CD4-positive, alpha-beta T cell (primary cell): Measurements from ENCODE around the gene PLCL2. TPM values are rescaled to one million over a fixed set of nuclear protein-coding genes. Genes with fewer than 3 reads are reported as not detected.

ENCODE experiments used
- ATAC-seq: fragments of 200-7000 bp; cut with Tn5 transposase; one replicate; pipeline ENCODE4 v1.10.0; 2022; ENCODE audit warnings: mild to moderate bottlenecking; ENCODE audit not compliant: poor library complexity
- CTCF ChIA-PET: fragments of 350-600 bp; sonication (Branson Sonifier 250); formaldehyde crosslinking; loops from one replicate; lab custom pipeline; 2021; ENCODE audit warnings: antibody characterized with exemption, inconsistent platforms; lab: Charles Lee
- POLR2A ChIA-PET: fragments of 350-600 bp; sonication (Branson Sonifier 250); formaldehyde crosslinking; loops from one replicate; lab custom pipeline; 2021; ENCODE audit warnings: antibody characterized with exemption, inconsistent platforms; lab: Charles Lee
- DNase-seq, 14 experiments: peaks; one replicate each; pipeline ENCODE4 v3.0.0-alpha.2; 2013 to 2020; ENCODE audit warnings: mixed read lengths in 2 of 14
- H3K27ac ChIP-seq, 2 donors: one replicate each; pipeline versions ENCODE4 v1.5.1 to v1.7.0; 2013; ENCODE audit warnings: low read length in 2 of 2, low read depth in 1 of 2, mild to moderate bottlenecking in 1 of 2
- H3K27me3 ChIP-seq, 2 experiments: 1 replicate in 1 of 2; 2 replicates in 1 of 2; pipeline versions ENCODE4 v1.6.1 to v1.7.0; 2013; ENCODE audit warnings: low read length in 2 of 2, control low read depth in 1 of 2, mild to moderate bottlenecking in 1 of 2, moderate library complexity in 1 of 2; ENCODE audit not compliant: insufficient read depth in 2 of 2, control insufficient read depth in 1 of 2
- H3K36me3 ChIP-seq: one replicate; pipeline ENCODE4 v1.6.1; 2013; ENCODE audit warnings: low read length, control low read depth; ENCODE audit not compliant: insufficient read depth
- H3K4me1 ChIP-seq: one replicate; pipeline ENCODE4 v1.6.1; 2013; ENCODE audit warnings: low read length, control low read depth; ENCODE audit not compliant: insufficient read depth
- H3K4me3 ChIP-seq: one replicate; pipeline ENCODE4 v1.5.1; 2013; ENCODE audit warnings: mild to moderate bottlenecking, low read length, moderate library complexity
- H3K9me3 ChIP-seq, 2 experiments: 1 replicate in 1 of 2; 2 replicates in 1 of 2; pipeline versions ENCODE4 v1.6.1 to v1.7.0; 2013; ENCODE audit warnings: low read length in 2 of 2, mild to moderate bottlenecking in 2 of 2, control low read depth in 1 of 2, moderate library complexity in 1 of 2; ENCODE audit not compliant: control insufficient read depth in 1 of 2, insufficient read depth in 1 of 2
- H3K27ac Mint-ChIP-seq: one replicate; pipeline ENCODE4 v1.8.0; 2020; ENCODE audit warnings: mixed read lengths
- H3K27me3 Mint-ChIP-seq: one replicate; pipeline ENCODE4 v1.8.0; 2021; ENCODE audit warnings: mixed read lengths
- H3K36me3 Mint-ChIP-seq: one replicate; pipeline ENCODE4 v1.8.0; 2021; ENCODE audit warnings: low read depth, mixed read lengths
- H3K4me1 Mint-ChIP-seq: one replicate; pipeline ENCODE4 v1.8.0; 2021; ENCODE audit warnings: low read depth, mixed read lengths
- H3K4me3 Mint-ChIP-seq: one replicate; pipeline ENCODE4 v1.8.0; 2020; ENCODE audit warnings: mild to moderate bottlenecking, mixed read lengths
- H3K9me3 Mint-ChIP-seq: one replicate; pipeline ENCODE4 v1.8.0; 2020; ENCODE audit warnings: mixed read lengths
- CTCF ChIP-seq: fragments of 200-600 bp; IDR thresholded peaks from one replicate; pipeline ENCODE4 v1.8.0; 2022; ENCODE audit warnings: antibody characterized with exemption, mild to moderate bottlenecking
- intact Hi-C, 2 experiments: fragments of 100-400 bp; cut with DNase I in 1 of 2; cut with micrococcal nuclease in 1 of 2; formaldehyde crosslinking; loops; one replicate each; pipeline versions ENCODE4 v1.15.1 to v1.9.0; 2023 to 2025; cut with DNase I, micrococcal nuclease
- total RNA-seq, 174 experiments: library from RNA in 2 of 174; stranded (reverse) in 2 of 174; gene quantifications; one replicate each; pipeline ENCODE4 v1.2.3 and lab custom pipeline; 2021 to 2026

PLCL2 gene
- total RNA-seq, 2 experiments from 2014 or later: 35.1 to 36.3 TPM

DNA sequence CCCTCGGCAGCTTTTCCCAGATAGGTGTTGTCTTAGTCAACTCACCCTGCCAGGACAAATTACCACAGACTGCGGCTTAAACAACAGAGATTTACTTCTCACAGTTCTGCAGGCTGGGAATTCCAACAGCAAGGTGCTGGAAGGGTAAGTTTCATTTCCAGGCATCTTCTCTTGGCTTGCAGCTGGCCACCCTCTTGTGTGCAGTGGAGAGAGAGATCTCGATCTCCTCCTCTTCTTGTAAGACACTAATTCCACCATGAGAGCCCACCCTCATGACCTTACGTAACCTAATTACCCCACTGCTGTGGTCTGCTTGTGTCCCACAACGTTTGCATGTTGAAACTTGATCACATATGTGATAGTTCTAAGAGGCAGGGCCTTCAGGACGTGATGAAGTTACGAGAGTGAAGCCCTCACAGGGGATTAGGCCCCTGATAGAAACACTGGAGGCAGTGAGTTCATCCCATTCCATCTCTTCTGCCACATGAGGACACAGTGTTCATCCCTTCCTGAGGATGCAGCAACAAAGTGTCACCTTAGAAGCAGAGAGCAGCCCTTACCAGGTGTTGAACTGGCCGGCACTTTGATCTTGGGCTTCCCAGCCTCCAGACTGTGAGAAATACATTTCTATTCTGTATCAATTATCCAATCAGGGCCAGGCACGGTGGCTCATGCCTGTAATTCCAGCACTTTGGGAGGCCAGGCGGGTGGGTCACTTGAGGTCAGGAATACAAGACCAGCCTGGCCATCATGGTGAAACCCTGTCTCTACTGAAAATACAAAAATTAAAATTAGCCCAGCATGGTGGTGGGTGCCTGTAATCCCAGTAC, 247.7 kb downstream of the PLCL2 start:
- H3K36me3 ChIP-seq: no peaks in the 10 kb centered on the region

DNA sequence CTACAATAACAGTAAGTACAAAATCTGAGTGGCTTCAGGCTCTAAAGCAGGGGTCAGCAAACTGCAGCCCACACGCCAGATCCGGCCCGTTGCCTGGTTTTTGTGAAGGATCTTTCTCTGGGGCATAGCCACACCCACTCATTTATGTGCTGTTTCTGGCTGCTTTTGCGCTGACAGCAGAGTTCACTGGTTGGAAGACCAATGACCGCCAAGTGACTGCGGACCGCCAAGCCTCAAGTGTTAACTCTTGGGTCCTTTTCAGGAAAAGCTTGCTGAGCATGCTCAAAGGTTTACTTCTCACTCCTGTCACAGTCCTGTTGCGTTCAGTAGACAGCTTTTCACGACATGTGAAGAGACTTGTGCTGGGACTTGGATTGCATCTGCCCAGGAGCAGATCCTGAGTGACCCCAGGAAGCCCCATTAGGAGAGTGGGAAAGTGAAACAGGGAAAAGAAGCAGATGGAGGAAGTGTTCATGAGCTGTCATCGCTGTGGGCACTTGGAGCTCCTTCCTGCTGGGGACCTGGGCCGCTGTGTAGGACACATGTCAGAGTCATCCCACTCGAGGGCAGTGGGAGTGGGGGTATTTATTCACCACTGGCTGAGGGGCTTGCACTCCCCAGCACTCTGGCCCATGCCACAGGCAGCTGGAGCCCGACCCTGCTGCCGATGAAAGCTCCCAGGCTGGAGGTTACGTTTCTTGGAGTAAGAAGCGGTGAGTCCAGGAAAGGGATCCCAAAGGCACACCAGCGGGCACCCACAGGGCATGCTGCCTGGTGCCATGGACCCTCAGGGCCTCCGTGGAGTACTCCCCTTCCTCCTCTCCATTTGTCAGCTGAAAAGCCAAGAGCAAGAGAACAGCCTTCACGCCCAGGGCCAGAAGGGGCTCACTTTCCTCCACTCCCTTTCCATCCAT, 249.1 kb downstream of the PLCL2 start:
- no peaks in the 10 kb centered on the region for H3K27me3 ChIP-seq
- H3K27ac Mint-ChIP-seq: no peak overlapping the region
- H3K4me1 ChIP-seq: no peaks in the 10 kb centered on the region
- peaks cover 0 to 15% of the 10 kb centered on the region in 2 experiments for H3K9me3 ChIP-seq
- POLR2A ChIA-PET: no interaction called here
- H3K36me3 Mint-ChIP-seq: no peaks in the 10 kb centered on the region
- H3K9me3 Mint-ChIP-seq: no peaks in the 10 kb centered on the region
- ATAC-seq: no peak
- intact Hi-C loops: no loop called here
- H3K4me3 Mint-ChIP-seq: no peak overlapping the region
- H3K27me3 Mint-ChIP-seq: no peaks in the 10 kb centered on the region
- no peak for DNase-seq
- CTCF ChIA-PET: interaction anchor here (0.7 kb wide), 1 partner anchor 27 kb away, joined by 3 read pairs; no protein-coding TSS in a partner anchor
- TF ChIP-seq CTCF: no peak
- H3K4me3 ChIP-seq: no peak overlapping the region
- no peaks in the 10 kb centered on the region for H3K36me3 ChIP-seq
- no peak overlapping the region for H3K27ac ChIP-seq
- no peaks in the 10 kb centered on the region for H3K4me1 Mint-ChIP-seq

More for the DNA sequence above, 247.7 kb downstream of the PLCL2 start:
- peaks cover 0 to 16% of the 10 kb centered on the region in 2 experiments for H3K9me3 ChIP-seq
- Mint-ChIP-seq H3K4me1 (no peaks in the 10 kb centered on the region), H3K4me3 (no peak overlapping the region), H3K36me3 (no peaks in the 10 kb centered on the region), H3K27ac (no peak overlapping the region), H3K9me3 (no peaks in the 10 kb centered on the region), H3K27me3 (no peaks in the 10 kb centered on the region)
- POLR2A ChIA-PET: no interaction called here
- DNase-seq (no peak), ATAC-seq (no peak)
- intact Hi-C loops: no loop called here
- TF ChIP-seq CTCF: no peak
- CTCF ChIA-PET: no interaction called here
- no peaks in the 10 kb centered on the region for H3K27me3 ChIP-seq
- no peak overlapping the region for H3K27ac ChIP-seq
- no peaks in the 10 kb centered on the region for H3K4me1 ChIP-seq
- H3K4me3 ChIP-seq: no peak overlapping the region

DNA sequence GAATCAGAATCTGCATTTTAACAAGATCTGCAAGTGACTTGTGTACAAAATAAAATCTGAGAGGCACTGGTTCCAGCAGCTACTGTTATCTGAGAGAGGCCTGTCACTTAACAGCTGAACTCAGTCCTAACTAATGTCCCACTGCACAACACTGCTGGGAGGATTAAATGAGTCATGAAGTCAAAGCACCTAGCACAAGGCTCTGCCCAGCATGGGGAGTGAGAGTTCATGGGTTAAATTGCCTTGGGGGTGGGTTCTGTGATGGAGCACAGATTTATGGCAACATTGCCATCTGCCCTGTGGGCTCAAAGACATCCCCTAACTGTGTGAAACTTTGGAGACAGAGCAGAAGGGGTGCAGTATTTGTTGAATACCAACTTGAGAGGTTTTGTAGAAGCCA, 250.9 kb downstream of the PLCL2 start:
- Mint-ChIP-seq H3K4me3 (no peak overlapping the region), H3K36me3 (no peaks in the 10 kb centered on the region), H3K9me3 (no peaks in the 10 kb centered on the region), H3K27ac (no peak overlapping the region), H3K27me3 (no peaks in the 10 kb centered on the region), H3K4me1 (no peaks in the 10 kb centered on the region)
- DNase-seq: no peak
- no peak for ATAC-seq
- no peak for TF ChIP-seq CTCF
- H3K27me3 ChIP-seq: no peaks in the 10 kb centered on the region
- no peaks in the 10 kb centered on the region for H3K36me3 ChIP-seq
- CTCF ChIA-PET: no interaction called here
- H3K4me3 ChIP-seq: no peak overlapping the region
- H3K4me1 ChIP-seq: no peaks in the 10 kb centered on the region
- intact Hi-C loops: no loop called here
- H3K27ac ChIP-seq: no peak overlapping the region
- H3K9me3 ChIP-seq: peaks cover 0 to 14% of the 10 kb centered on the region in 2 experiments
- POLR2A ChIA-PET: no interaction called here
